HL-60/S4 treated with phorbol 12-myristate 13-acetate at 8.2 ng/mL for 4 days and 3 days (cell line): Measurements from ENCODE around the gene DGKD.

Experiments
- in situ Hi-C: fragments of 300-500 bp; cut with MboI; formaldehyde crosslinking; loops from 2 replicates; pipeline ENCODE4 v1.15.0; 2022; ENCODE audit warnings: low sequenced_read_pairs

Gene DGKD

DNA sequence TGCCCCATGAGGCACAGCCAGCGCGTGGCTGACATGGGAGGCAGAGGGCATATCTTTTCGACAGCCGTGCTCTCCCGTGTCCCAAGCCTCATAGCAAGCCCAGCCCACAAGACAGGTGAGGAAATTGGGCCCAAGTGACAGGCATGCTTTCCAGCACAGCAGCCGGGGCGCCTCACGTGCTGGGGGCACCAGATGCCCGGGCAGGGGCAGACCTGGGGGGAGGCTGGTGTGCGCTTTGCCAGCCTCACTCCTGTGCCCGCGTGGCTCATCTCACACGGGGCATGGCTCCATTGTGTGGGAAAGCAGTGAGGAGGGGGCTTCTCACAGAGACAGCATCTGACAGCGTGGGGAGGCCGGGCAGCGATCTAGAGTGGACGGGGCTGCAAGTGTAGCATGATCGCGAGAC is 119.1 kb downstream of the DGKD start:
- in situ Hi-C loops, result no loop called here

GRCh38 chr2:233473878-233474277 is 119.6 kb downstream of the DGKD start:
- in situ Hi-C loops, result no loop called here

- in situ Hi-C loops, result no loop called here
Measured at GRCh38 chr2:233474308-233475160, 120.2 kb downstream of the DGKD start.

DNA sequence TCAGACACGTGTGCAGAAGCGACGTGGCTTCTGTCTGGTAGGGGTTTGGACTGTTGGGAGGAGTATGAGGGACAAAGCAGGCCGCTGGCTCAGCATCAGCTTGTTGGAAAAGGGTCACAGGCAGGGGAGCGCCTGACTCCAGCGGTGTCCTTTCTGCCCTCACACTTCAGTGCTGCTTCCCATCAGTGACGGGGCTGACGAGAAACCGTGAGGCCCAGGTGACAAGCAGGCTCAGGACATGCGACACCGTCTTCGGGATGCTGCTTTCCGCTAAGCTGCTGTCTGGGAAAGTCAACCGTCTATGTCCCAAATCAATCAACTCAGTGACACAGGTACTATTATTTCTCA is 121.7 kb downstream of the DGKD start:
- in situ Hi-C loops, result no loop called here

DNA sequence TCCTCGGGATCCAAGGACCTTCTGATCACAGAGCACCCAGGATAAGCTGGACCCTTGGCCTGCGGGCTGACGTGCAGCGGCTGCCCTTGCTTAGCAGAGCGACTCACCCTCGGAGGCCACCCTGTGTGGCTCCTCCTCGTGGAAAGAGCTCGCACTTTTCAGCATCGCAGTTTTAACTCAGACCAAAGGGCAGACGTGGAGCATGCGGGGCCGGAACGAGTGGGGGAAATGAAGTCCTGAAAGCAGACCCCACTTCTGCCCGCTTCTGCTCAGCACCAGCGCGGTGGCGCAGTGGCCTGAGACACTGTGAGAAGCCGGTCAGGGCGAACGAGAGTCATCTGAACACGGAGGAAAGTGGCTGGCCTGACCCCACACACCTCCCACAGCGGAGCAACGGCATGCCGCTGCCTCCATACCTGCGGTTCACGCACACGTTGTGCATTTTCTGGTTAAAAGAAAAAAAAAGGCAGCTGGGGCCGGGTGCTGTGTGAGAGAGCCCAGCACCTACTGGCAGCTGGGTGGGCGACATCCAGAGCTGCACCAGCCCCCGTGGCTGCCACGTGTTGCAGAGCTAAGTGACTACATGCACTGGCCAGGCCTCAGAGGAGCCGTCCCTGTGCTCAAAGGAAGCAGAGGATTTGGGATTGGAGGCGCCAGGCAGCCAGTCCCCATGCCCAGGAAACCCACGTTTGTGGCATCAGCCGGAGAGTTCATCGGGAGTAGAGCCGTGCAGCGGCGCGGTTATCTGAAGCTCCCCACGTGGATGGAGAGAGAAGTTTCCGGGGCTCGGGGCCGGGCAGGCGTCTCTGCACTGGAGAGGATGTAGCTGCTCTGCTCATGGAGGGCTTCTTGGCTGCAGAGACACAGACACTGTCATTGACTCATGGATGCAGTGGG is 122.6 kb downstream of the DGKD start:
- in situ Hi-C loops, result no loop called here

GRCh38 chr2:233477548-233478433 is 123.5 kb downstream of the DGKD start:
- in situ Hi-C loops, result no loop called here

DNA sequence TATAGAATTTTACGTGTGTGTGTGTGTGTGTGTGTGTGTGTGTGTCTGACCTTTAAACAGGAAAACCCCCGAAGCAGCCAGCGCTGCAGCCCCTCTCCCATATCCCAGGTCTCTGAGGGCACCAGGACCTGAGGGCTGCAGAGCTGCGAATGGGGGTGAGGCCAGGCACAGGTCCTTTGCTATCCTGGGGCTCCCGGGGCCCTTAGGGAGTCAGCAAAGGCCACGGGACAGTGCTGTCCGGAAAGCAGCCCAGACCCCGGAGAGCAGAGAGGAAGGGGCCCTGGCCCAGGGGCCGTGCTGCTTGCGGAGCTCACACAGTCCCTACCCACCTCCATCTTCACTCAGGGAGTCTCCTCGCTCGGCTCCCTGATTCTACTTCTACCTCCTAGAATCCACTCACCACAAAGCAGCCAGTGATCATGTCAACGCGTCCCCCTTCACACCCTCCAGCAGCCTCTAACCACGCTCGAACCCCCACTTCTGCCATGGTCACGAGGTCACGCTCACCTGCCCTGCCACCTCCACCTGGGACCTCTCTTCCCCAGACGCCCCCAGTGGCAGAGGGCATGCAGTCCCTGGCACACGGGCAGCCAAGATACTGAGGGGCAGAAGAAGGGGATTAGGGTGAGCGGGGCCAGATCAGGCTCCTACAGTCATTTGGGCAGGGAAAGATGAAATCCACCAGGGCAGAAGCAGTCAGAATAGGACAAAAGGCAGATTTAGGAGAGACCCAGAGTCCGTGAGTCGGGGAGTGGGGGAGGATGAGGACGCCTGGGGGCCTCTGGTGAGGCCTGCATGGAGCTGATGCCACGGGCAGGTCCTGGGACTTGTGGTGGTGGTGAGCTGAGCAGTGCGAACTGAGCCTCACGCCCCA is 125.6 kb downstream of the DGKD start:
- in situ Hi-C loops, result no loop called here

DNA sequence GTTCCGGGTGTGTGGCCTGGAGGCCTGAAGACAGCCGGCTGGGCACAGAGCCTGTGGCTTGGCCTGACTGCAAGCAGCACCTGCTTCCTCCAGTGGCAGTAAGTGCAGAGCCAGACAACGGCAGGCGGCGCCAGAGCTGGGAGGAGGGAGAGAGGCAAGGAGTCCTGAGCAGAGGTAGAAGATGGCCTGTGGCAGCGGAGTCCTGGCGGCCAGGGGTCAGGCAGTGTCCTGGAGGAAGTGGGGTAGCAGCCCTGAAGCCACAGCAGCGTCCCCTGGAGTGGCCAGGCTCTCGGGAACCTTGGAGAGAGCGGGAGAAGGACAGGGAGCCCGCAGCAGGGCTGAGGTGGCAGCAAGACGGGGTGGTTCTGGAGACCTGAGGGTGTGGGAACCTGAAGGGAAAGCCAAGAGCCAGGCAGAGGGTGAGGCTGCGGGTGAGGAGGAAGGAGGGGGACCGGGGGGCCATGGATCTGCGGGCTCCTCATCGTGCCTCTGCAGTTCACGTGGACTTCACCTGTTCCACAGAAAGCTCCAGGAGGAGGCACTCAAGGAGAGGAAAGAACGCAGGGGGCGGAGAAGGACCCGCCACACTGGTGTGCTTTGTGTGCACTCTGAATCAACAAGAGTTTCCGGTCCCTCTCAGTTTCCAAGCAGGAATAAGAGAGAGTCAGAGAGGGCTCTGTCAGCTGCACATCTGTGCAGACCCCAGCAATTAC is 126.4 kb downstream of the DGKD start:
- in situ Hi-C loops, result no loop called here

GRCh38 chr2:233481368-233482142 is 127.3 kb downstream of the DGKD start:
- in situ Hi-C loops, result no loop called here

GRCh38 chr2:233482616-233483015 is 128.3 kb downstream of the DGKD start:
- in situ Hi-C loops, result no loop called here

GRCh38 chr2:233485726-233486125 is 131.4 kb downstream of the DGKD start:
- in situ Hi-C loops, result no loop called here

- in situ Hi-C loops, result no loop called here
Measured at GRCh38 chr2:233486357-233486756, 132.1 kb downstream of the DGKD start.

DNA sequence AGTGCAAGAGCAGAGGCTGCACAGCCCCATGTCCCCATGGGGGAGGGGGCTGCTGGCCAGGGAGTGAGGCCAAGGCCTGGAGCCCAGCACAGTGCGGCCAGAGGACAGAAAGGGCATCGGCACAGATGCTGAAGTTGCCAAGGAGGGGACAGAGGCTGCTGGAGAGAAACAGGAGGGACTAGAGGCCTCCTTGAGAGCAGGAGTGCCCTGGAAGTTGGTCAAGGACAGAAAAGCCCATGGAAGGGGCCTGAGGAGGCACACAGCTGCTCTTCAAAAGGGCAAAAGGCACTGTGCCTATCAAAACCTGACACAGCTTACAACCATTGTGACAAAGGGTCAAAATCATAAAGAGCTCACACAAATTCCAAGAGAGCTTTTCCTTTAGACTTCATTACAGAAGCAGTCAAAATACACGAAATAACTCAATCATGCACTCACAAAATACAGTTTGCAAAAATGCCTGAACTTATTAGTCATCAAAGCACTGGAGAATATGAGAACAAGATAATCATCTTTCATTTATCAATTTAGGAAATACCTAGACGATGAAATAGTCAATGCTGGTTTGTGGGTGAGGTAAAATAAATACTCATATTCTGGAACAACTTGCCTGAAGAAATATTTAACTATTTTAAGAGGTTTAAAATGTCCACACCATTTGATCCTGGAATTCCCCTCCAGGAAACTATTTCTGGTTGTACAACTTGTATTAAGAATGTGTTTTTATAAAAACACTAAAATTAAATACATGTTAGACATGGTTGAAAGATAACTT is 132.7 kb downstream of the DGKD start:
- in situ Hi-C loops, result no loop called here

DNA sequence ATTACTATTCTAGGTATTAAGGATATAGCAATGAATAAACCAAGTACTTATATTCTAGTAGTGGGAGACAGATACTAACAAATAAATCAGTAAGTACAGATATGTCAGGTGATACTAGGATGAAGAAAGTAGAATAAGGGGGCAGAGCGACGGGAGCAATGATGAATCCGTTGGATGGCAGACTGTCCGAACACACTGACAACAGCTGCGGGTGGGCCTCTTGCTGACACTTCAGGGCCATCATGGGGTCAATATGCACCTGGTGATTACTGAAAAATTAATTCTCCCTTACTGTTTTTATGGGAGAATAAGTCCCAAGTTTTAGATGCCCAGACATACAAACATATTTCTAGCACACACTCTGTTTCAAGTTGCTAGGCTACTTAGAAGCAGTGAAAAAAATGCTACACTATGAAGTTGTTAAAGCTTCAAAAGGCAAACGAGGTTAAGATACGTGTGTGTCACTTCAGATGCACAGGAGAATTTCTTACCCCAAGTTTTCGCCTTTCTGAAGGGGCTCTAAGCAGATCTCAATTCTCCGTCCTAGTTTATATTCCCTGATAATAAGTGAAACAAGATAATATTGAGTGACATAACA is 133.6 kb downstream of the DGKD start:
- in situ Hi-C loops, result no loop called here

DNA sequence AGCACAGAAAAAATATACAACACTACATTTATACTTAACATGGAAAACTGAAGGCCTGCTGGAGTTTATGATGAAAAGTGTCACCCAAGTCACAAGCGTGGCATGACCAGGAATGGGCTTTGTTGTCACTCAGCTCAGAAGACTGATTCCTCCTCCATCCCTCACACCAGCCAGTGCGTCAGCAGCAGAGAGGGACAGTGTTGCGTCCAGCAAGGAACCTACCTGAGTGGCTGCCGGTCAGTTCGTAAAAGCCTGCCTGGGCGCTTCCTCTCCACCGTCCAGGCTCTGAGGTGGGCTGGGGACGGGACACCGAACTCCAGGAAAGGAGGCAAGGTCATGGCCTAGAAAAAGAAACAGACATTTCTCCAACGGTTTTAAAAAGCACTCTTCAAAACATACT is 134.8 kb downstream of the DGKD start:
- in situ Hi-C loops, result no loop called here

DNA sequence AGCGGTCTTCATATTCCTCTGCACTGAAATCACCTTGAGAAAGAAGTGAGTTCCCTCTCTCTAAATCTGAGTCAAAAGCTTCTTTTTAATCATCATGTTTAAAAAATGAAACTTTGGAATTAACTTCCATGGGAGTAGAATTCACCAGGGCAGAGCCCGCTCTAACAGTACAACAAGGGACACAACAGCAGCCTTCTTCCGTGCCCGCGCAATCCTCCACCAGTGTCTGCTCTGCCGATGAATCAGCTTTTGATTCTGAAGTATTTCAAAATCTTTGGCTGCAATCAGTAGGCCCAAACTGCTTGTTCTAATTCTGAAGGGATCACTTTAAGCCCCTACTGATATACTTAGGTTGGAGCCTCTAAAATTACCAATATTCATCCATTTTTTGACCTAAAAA is 135.4 kb downstream of the DGKD start:
- in situ Hi-C loops, result no loop called here

- in situ Hi-C loops, result no loop called here
Measured at GRCh38 chr2:233490831-233491230, 136.5 kb downstream of the DGKD start.

DNA sequence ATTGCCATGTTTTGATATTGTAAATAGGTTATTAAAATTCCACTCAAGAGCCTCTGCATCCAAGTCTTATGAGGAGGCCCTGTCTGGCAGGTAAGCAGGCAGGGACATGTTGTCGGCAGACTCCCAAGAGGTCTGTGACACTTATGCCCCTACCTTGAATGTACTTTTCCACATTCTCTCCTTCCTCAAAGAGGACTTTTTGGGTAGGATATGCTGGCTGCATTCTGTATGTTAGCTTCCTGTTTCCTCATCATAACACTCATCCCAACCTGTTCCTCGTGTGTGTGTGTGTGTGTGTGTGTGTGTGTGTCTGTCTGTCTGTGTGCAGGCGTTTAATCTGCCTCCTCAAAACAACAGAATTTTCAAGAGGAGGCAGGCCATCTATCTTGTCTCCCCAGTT is 137.0 kb downstream of the DGKD start:
- in situ Hi-C loops, result no loop called here
